T-helper 2 cell treated with Interferon-gamma antibody and Interleukin-4, amounts not matched to agents 5 μg/mL and 100 μg/mL, for 36 hours (primary cell): ENCODE measurements around the gene MTSS2.

Experiments
- DNase-seq: peaks from one replicate; pipeline ENCODE4 v3.0.0; 2021; ENCODE audit warnings: low spot score
- H3K27ac Mint-ChIP-seq: one replicate; pipeline ENCODE4 v1.8.0; 2021; ENCODE audit warnings: mild to moderate bottlenecking, mixed read lengths
- H3K27me3 Mint-ChIP-seq: one replicate; pipeline ENCODE4 v1.8.0; 2021; ENCODE audit warnings: low read depth, mixed read lengths
- H3K36me3 Mint-ChIP-seq: one replicate; pipeline ENCODE4 v1.8.0; 2021; ENCODE audit warnings: low read depth, mixed read lengths
- H3K4me1 Mint-ChIP-seq: one replicate; pipeline ENCODE4 v1.8.0; 2021; ENCODE audit warnings: low read depth, mixed read lengths
- H3K4me3 Mint-ChIP-seq: one replicate; pipeline ENCODE4 v1.8.0; 2022; ENCODE audit warnings: mild to moderate bottlenecking, moderate library complexity, mixed read lengths
- H3K9me3 Mint-ChIP-seq: one replicate; pipeline ENCODE4 v1.8.0; 2021; ENCODE audit warnings: mixed read lengths

Gene MTSS2

GRCh38 chr16:70721202-70721963 is 35.5 kb upstream of the MTSS2 start:
- H3K4me1 Mint-ChIP-seq = no peaks in the 10 kb centered on the region
- H3K36me3 Mint-ChIP-seq = peaks cover 4% of the 10 kb centered on the region
- no peaks in the 10 kb centered on the region for H3K27me3 Mint-ChIP-seq
- no peaks in the 10 kb centered on the region for H3K9me3 Mint-ChIP-seq
- H3K27ac Mint-ChIP-seq = no peak overlapping the region
- DNase-seq = no peak
- no peak overlapping the region for H3K4me3 Mint-ChIP-seq

- H3K9me3 Mint-ChIP-seq = no peaks in the 10 kb centered on the region
- peaks cover 4% of the 10 kb centered on the region for H3K36me3 Mint-ChIP-seq
- H3K27ac Mint-ChIP-seq = no peak overlapping the region
- H3K4me3 Mint-ChIP-seq = no peak overlapping the region
- no peaks in the 10 kb centered on the region for H3K4me1 Mint-ChIP-seq
- no peak for DNase-seq
- no peaks in the 10 kb centered on the region for H3K27me3 Mint-ChIP-seq
Measured at GRCh38 chr16:70720425-70721201, 34.8 kb upstream of the MTSS2 start.

- no peaks in the 10 kb centered on the region for H3K9me3 Mint-ChIP-seq
- H3K36me3 Mint-ChIP-seq = peaks cover 4% of the 10 kb centered on the region
- no peak overlapping the region for H3K4me3 Mint-ChIP-seq
- H3K4me1 Mint-ChIP-seq = no peaks in the 10 kb centered on the region
- no peak for DNase-seq
- H3K27ac Mint-ChIP-seq = no peak overlapping the region
- no peaks in the 10 kb centered on the region for H3K27me3 Mint-ChIP-seq
Measured at GRCh38 chr16:70717065-70717464, 31.2 kb upstream of the MTSS2 start.

GRCh38 chr16:70715860-70716357 is 30.1 kb upstream of the MTSS2 start:
- no peak for DNase-seq
- H3K4me1 Mint-ChIP-seq = no peaks in the 10 kb centered on the region
- H3K9me3 Mint-ChIP-seq = no peaks in the 10 kb centered on the region
- H3K4me3 Mint-ChIP-seq = no peak overlapping the region
- H3K36me3 Mint-ChIP-seq = peaks cover 4% of the 10 kb centered on the region
- no peak overlapping the region for H3K27ac Mint-ChIP-seq
- no peaks in the 10 kb centered on the region for H3K27me3 Mint-ChIP-seq

- Mint-ChIP-seq H3K27me3 (no peaks in the 10 kb centered on the region), H3K4me3 (no peak overlapping the region), H3K9me3 (no peaks in the 10 kb centered on the region), H3K4me1 (no peaks in the 10 kb centered on the region), H3K27ac (peak overlapping the region; percentile 36), H3K36me3 (peaks cover 4% of the 10 kb centered on the region)
- DNase-seq = no peak
Measured at GRCh38 chr16:70715055-70715858, 29.4 kb upstream of the MTSS2 start.

- H3K4me1 Mint-ChIP-seq = no peaks in the 10 kb centered on the region
- no peak for DNase-seq
- no peak overlapping the region for H3K4me3 Mint-ChIP-seq
- no peaks in the 10 kb centered on the region for H3K9me3 Mint-ChIP-seq
- peaks cover 2% of the 10 kb centered on the region for H3K36me3 Mint-ChIP-seq
- H3K27me3 Mint-ChIP-seq = no peaks in the 10 kb centered on the region
- H3K27ac Mint-ChIP-seq = no peak overlapping the region
Measured at GRCh38 chr16:70714581-70715054, 28.8 kb upstream of the MTSS2 start.

GRCh38 chr16:70713824-70714223 is 28.0 kb upstream of the MTSS2 start:
- no peak for DNase-seq
- Mint-ChIP-seq H3K36me3 (peaks cover under 1% of the 10 kb centered on the region), H3K27me3 (no peaks in the 10 kb centered on the region), H3K9me3 (no peaks in the 10 kb centered on the region), H3K27ac (no peak overlapping the region), H3K4me3 (no peak overlapping the region), H3K4me1 (no peaks in the 10 kb centered on the region)

GRCh38 chr16:70713342-70713741 is 27.5 kb upstream of the MTSS2 start:
- no peak for DNase-seq
- no peak overlapping the region for H3K4me3 Mint-ChIP-seq
- no peaks in the 10 kb centered on the region for H3K36me3 Mint-ChIP-seq
- H3K4me1 Mint-ChIP-seq = no peaks in the 10 kb centered on the region
- no peaks in the 10 kb centered on the region for H3K27me3 Mint-ChIP-seq
- H3K27ac Mint-ChIP-seq = no peak overlapping the region
- H3K9me3 Mint-ChIP-seq = no peaks in the 10 kb centered on the region

GRCh38 chr16:70712942-70713341 is 27.1 kb upstream of the MTSS2 start:
- no peak overlapping the region for H3K4me3 Mint-ChIP-seq
- H3K27me3 Mint-ChIP-seq = no peaks in the 10 kb centered on the region
- no peaks in the 10 kb centered on the region for H3K4me1 Mint-ChIP-seq
- DNase-seq = no peak
- no peaks in the 10 kb centered on the region for H3K9me3 Mint-ChIP-seq
- H3K27ac Mint-ChIP-seq = no peak overlapping the region
- no peaks in the 10 kb centered on the region for H3K36me3 Mint-ChIP-seq

GRCh38 chr16:70712359-70712758 is 26.5 kb upstream of the MTSS2 start:
- H3K27ac Mint-ChIP-seq = no peak overlapping the region
- no peaks in the 10 kb centered on the region for H3K4me1 Mint-ChIP-seq
- H3K4me3 Mint-ChIP-seq = no peak overlapping the region

GRCh38 chr16:70711211-70712031 is 25.6 kb upstream of the MTSS2 start:
- Mint-ChIP-seq H3K4me3 (no peak overlapping the region), H3K9me3 (no peaks in the 10 kb centered on the region), H3K4me1 (no peaks in the 10 kb centered on the region), H3K27me3 (no peaks in the 10 kb centered on the region), H3K27ac (no peak overlapping the region), H3K36me3 (no peaks in the 10 kb centered on the region)
- no peak for DNase-seq

More at GRCh38 chr16:70712359-70712758, 26.5 kb upstream of the MTSS2 start:
- no peaks in the 10 kb centered on the region for H3K36me3 Mint-ChIP-seq
- no peak for DNase-seq
- H3K27me3 Mint-ChIP-seq = no peaks in the 10 kb centered on the region
- H3K9me3 Mint-ChIP-seq = no peaks in the 10 kb centered on the region

GRCh38 chr16:70710422-70711210 is 24.8 kb upstream of the MTSS2 start:
- Mint-ChIP-seq H3K4me1 (no peaks in the 10 kb centered on the region), H3K27ac (no peak overlapping the region), H3K27me3 (no peaks in the 10 kb centered on the region), H3K9me3 (no peaks in the 10 kb centered on the region), H3K36me3 (no peaks in the 10 kb centered on the region), H3K4me3 (no peak overlapping the region)
- DNase-seq = no peak
